GM18511 (cell line): ENCODE data around the gene RTF2.
"Not testable (repeated sequence)": the region's sequence is repeated elsewhere in the genome, so short reads cannot be mapped to it uniquely, and the experiment has no call there.

Source experiments
- ATAC-seq: cut with Tn5 transposase; IDR thresholded peaks from one replicate; pipeline ENCODE4 v1.9.1; 2021; ENCODE audit warnings: mild to moderate bottlenecking, moderate library complexity; ENCODE audit not compliant: unreplicated experiment

Gene RTF2

GRCh38 chr20:56469077-56469449 lies 636 bp downstream of the RTF2 start:
- no peak for ATAC-seq

GRCh38 chr20:56483970-56484369 lies 15.5 kb downstream of the RTF2 start:
- no peak for ATAC-seq

GRCh38 chr20:56487216-56487615 lies 18.8 kb downstream of the RTF2 start:
- no peak for ATAC-seq

- ATAC-seq: no peak
Observed at GRCh38 chr20:56488566-56488965, 20.1 kb downstream of the RTF2 start.

- no peak for ATAC-seq
Observed at GRCh38 chr20:56501116-56501515, 32.7 kb downstream of the RTF2 start.

- ATAC-seq: no peak
Observed at GRCh38 chr20:56503916-56504315, 35.5 kb downstream of the RTF2 start.

- ATAC-seq: no peak
Observed at GRCh38 chr20:56504373-56505005, 36.1 kb downstream of the RTF2 start.

GRCh38 chr20:56506103-56506502 lies 37.7 kb downstream of the RTF2 start:
- ATAC-seq: no peak

- no peak for ATAC-seq
Observed at GRCh38 chr20:56511926-56512325, 43.5 kb downstream of the RTF2 start.

- no peak for ATAC-seq
Observed at GRCh38 chr20:56513161-56514150, 45.0 kb downstream of the RTF2 start.

GRCh38 chr20:56516631-56517030 lies 48.2 kb downstream of the RTF2 start:
- no peak for ATAC-seq

GRCh38 chr20:56517211-56517610 lies 48.8 kb downstream of the RTF2 start:
- ATAC-seq: no peak

- no peak for ATAC-seq
Observed at GRCh38 chr20:56517641-56518040, 49.2 kb downstream of the RTF2 start.

GRCh38 chr20:56518126-56518525 lies 49.7 kb downstream of the RTF2 start:
- ATAC-seq: no peak

GRCh38 chr20:56518721-56519398 lies 50.4 kb downstream of the RTF2 start:
- no peak for ATAC-seq

GRCh38 chr20:56519551-56519950 lies 51.1 kb downstream of the RTF2 start:
- ATAC-seq: no peak

GRCh38 chr20:56520180-56520579 lies 51.8 kb downstream of the RTF2 start:
- no peak for ATAC-seq

- ATAC-seq: not testable (repeated sequence)
Observed at GRCh38 chr20:56520746-56521354, 52.4 kb downstream of the RTF2 start.

- no peak for ATAC-seq
Observed at GRCh38 chr20:56522311-56522710, 53.9 kb downstream of the RTF2 start.

- not testable (repeated sequence) for ATAC-seq
Observed at GRCh38 chr20:56524444-56524843, 56.0 kb downstream of the RTF2 start, which contains the start of gene FAM209A. Gene FAM209A, plus strand, starts transcription at chr20:56524744. Its CDS starts 65 bp downstream, at chr20:56524809.

- no peak for ATAC-seq
Observed at GRCh38 chr20:56527521-56527920, 59.1 kb downstream of the RTF2 start.
